ENCODE results near the gene NMB. TPM values are rescaled to one million over a fixed set of nuclear protein-coding genes. Genes with fewer than 3 reads are reported as not detected.
"Not testable (repeated sequence)": the region's sequence is repeated elsewhere in the genome, so short reads cannot be mapped to it uniquely, and the experiment has no call there.

NMB gene
- polyA plus RNA-seq (2013, experiment 1 of 2; ENCODE audit: insufficient read length) = 4.2 TPM
- 4.7 TPM for polyA plus RNA-seq (2013, experiment 2 of 2; ENCODE audit: insufficient read length)

GRCh38 chr15:84658080-84658787 is at the start of gene NMB:
Gene NMB (minus strand): TSS chr15:84658199. CDS start chr15:84658152, 47 bp downstream.
- peak; percentile 71 for DNase-seq

GRCh38 chr15:84703808-84704207 is 45.8 kb upstream of the NMB start:
- DNase-seq = no peak

GRCh38 chr15:84702961-84703482 is 45.0 kb upstream of the NMB start:
- no peak for DNase-seq

- DNase-seq = no peak
Observed at GRCh38 chr15:84699538-84700191, 41.7 kb upstream of the NMB start.

- DNase-seq = no peak
Observed at GRCh38 chr15:84697236-84697990, 39.4 kb upstream of the NMB start.

GRCh38 chr15:84696757-84697156 is 38.8 kb upstream of the NMB start:
- no peak for DNase-seq

- DNase-seq = no peak
Observed at GRCh38 chr15:84690342-84690741, 32.3 kb upstream of the NMB start.

GRCh38 chr15:84689858-84690257 is 31.9 kb upstream of the NMB start:
- no peak for DNase-seq

- not testable (repeated sequence) for DNase-seq
Observed at GRCh38 chr15:84686446-84686845, 28.4 kb upstream of the NMB start.

- DNase-seq = peak; percentile 86
Observed at GRCh38 chr15:84685304-84685703, 27.3 kb upstream of the NMB start.

GRCh38 chr15:84684092-84684491 is 26.1 kb upstream of the NMB start:
- no peak for DNase-seq

- no peak for DNase-seq
Observed at GRCh38 chr15:84681831-84682230, 23.8 kb upstream of the NMB start.

- DNase-seq = peak; percentile 86
Observed at GRCh38 chr15:84671211-84671610, 13.2 kb upstream of the NMB start.

- peak; percentile 51 for DNase-seq
Observed at GRCh38 chr15:84669726-84670125, 11.7 kb upstream of the NMB start.

GRCh38 chr15:84668221-84668982 is 10.4 kb upstream of the NMB start:
- DNase-seq = no peak

GRCh38 chr15:84666373-84666772 is 8.4 kb upstream of the NMB start:
- DNase-seq = no peak

- DNase-seq = no peak
Observed at GRCh38 chr15:84661001-84661400, 3.0 kb upstream of the NMB start.

- no peak for DNase-seq
Observed at GRCh38 chr15:84659904-84660781, 2.1 kb upstream of the NMB start.

- no peak for DNase-seq
Observed at GRCh38 chr15:84658788-84659411, 901 bp upstream of the NMB start.

- DNase-seq = no peak
Observed at GRCh38 chr15:84657748-84658079, 285 bp downstream of the NMB start.

GRCh38 chr15:84656972-84657371 is 1.0 kb downstream of the NMB start:
- no peak for DNase-seq

Data from fibroblast of skin of abdomen (primary cell).